Left ventricle myocardium inferior (tissue), 1 donor: ENCODE results near the gene IQCH. TPM values are rescaled to one million over a fixed set of nuclear protein-coding genes. Genes with fewer than 3 reads are reported as not detected.

Source experiments
- DNase-seq: peaks from one replicate; pipeline ENCODE4 v3.0.0-alpha.2; 2020
- H3K27ac ChIP-seq: fragments of 200-600 bp; replicated peaks from 2 replicates; pipeline ENCODE4 v1.8.0; 2021
- H3K27me3 ChIP-seq: fragments of 200-600 bp; 2 replicates; pipeline ENCODE4 v1.8.0; 2021; ENCODE audit warnings: low read depth
- H3K36me3 ChIP-seq: fragments of 200-600 bp; 2 replicates; pipeline ENCODE4 v1.8.0; 2021
- H3K4me1 ChIP-seq: fragments of 200-600 bp; 2 replicates; pipeline ENCODE4 v1.8.0; 2021
- H3K4me3 ChIP-seq: fragments of 200-600 bp; 2 replicates; pipeline ENCODE4 v1.8.0; 2021; ENCODE audit warnings: mild to moderate bottlenecking, moderate library complexity
- H3K9me3 ChIP-seq: fragments of 200-600 bp; replicated peaks from 2 replicates; pipeline ENCODE4 v1.8.0; 2021
- intact Hi-C: fragments of 100-400 bp; cut with micrococcal nuclease; formaldehyde crosslinking; loops from one replicate; pipeline ENCODE4 v1.11.0; 2022
- total RNA-seq: library from RNA; stranded (reverse); fragmentation: NEBNext Ultra II Directional; extraction: Animal tissue kit (Norgen Biotek cat#: 25700); gene quantifications from one replicate; pipeline ENCODE4 v1.2.1, GENCODE V29; 2021
- TF ChIP-seq, protein P1 (sequence below): fragments of 200-600 bp; IDR thresholded peaks from 2 replicates; pipeline ENCODE4 v1.8.0; 2021; ENCODE audit warnings: antibody characterized with exemption, mild to moderate bottlenecking, borderline replicate concordance
- donor health status: DM: no; HTN: yes; CAD: no; lungs with severe emphysema.

The IQCH gene
- total RNA-seq, 1 donor from 2014 or later, result 1.1 TPM

DNA sequence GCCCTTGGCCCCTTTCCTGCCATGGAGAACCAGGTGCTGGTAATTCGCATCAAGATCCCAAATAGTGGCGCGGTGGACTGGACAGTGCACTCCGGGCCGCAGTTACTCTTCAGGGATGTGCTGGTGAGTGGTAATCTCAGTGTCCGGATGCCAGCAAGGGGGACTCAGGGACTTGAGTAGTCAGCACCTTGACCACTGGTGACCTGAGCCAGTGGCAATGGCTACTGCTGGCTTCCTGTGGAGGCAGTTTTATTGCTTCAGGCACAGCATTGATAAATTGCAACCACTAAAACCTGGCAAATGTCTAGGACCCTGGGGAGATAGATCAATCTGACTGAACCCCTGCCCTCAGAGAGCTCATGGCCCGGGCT, 288.7 kb downstream of the IQCH start:
- TF ChIP-seq, protein P1, sequence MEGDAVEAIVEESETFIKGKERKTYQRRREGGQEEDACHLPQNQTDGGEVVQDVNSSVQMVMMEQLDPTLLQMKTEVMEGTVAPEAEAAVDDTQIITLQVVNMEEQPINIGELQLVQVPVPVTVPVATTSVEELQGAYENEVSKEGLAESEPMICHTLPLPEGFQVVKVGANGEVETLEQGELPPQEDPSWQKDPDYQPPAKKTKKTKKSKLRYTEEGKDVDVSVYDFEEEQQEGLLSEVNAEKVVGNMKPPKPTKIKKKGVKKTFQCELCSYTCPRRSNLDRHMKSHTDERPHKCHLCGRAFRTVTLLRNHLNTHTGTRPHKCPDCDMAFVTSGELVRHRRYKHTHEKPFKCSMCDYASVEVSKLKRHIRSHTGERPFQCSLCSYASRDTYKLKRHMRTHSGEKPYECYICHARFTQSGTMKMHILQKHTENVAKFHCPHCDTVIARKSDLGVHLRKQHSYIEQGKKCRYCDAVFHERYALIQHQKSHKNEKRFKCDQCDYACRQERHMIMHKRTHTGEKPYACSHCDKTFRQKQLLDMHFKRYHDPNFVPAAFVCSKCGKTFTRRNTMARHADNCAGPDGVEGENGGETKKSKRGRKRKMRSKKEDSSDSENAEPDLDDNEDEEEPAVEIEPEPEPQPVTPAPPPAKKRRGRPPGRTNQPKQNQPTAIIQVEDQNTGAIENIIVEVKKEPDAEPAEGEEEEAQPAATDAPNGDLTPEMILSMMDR, result no peak
- DNase-seq, result no peak
- H3K4me1 ChIP-seq, result peaks cover 46% of the 10 kb centered on the region
- intact Hi-C loops, result no loop called here
- peak overlapping the region; percentile 95 for H3K4me3 ChIP-seq
- H3K27me3 ChIP-seq, result no peaks in the 10 kb centered on the region
- peak overlapping the region; percentile 90 for H3K27ac ChIP-seq
- no peaks in the 10 kb centered on the region for H3K9me3 ChIP-seq
- H3K36me3 ChIP-seq, result no peaks in the 10 kb centered on the region

DNA sequence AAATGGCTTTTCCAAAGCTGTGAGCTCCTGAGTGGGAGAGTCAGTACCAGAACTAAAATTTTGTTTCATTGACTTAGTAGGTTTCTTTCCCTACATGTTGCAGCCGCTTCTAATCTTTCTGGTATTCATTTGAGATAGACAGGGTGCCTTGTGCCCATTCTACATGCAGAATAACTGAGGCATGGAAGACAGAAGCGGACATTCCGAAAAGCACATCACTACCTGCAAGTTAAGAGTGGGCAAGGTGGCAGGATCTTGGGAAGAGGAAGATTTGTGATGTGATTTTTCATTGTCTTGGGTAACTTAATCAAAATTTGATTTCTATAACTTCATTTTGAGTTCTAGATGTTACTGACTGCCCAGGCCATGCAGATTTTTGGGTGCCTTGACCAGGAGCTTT, 289.9 kb downstream of the IQCH start:
- TF ChIP-seq, protein P1, result no peak
- Histone ChIP-seq H3K4me3 (peak overlapping the region; percentile 95), H3K27me3 (no peaks in the 10 kb centered on the region), H3K27ac (no peak overlapping the region), H3K36me3 (no peaks in the 10 kb centered on the region), H3K9me3 (no peaks in the 10 kb centered on the region), H3K4me1 (peaks cover 58% of the 10 kb centered on the region)
- no peak for DNase-seq
- intact Hi-C loops, result no loop called here

DNA sequence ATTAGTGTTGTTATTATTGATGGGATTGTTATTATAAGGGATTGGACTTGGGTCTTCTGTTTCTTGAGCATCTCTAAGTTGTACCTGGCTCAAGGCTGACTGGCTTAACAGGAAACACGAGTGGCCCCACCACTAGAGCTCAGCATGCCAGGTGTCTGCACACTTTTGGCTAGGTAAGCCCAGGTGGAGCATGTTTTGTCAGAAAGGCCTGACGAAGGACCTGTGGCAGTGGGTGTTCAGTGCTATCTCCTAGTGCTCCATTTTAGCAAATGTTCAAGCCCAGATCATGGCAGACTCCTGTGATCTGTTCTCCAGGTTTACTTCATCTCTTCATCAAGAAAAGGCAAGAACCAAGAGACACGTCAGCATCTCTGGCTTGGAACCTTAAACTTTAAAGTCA, 291.3 kb downstream of the IQCH start:
- Histone ChIP-seq H3K9me3 (no peaks in the 10 kb centered on the region), H3K4me1 (peaks cover 72% of the 10 kb centered on the region), H3K27ac (no peak overlapping the region), H3K4me3 (no peak overlapping the region), H3K36me3 (no peaks in the 10 kb centered on the region), H3K27me3 (no peaks in the 10 kb centered on the region)
- no peak for DNase-seq
- TF ChIP-seq, protein P1, result no peak
- intact Hi-C loops, result no loop called here

DNA sequence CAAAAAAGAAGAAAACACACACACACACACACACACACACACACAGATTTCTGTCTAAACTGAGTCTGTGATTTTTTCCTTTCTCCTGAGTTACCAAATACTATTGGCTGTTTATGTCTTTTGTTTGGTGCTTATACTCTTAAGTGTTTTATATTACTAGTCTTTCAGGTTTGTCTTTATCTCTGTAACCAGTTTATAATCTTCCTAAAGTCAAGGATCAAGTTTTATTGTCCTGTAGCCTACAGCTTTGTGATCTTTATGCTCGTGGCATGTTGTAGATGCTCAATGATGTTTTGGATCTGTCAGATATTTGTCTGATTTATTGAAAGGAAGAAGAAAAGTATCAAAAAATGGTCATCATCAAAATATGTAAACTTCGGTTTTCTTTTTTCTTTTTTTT, 292.5 kb downstream of the IQCH start:
- H3K36me3 ChIP-seq, result peaks cover 8% of the 10 kb centered on the region
- TF ChIP-seq, protein P1, result no peak
- no peak for DNase-seq
- H3K4me3 ChIP-seq, result no peak overlapping the region
- peaks cover 68% of the 10 kb centered on the region for H3K4me1 ChIP-seq
- no peaks in the 10 kb centered on the region for H3K27me3 ChIP-seq
- no peak overlapping the region for H3K27ac ChIP-seq
- intact Hi-C loops, result no loop called here
- no peaks in the 10 kb centered on the region for H3K9me3 ChIP-seq

DNA sequence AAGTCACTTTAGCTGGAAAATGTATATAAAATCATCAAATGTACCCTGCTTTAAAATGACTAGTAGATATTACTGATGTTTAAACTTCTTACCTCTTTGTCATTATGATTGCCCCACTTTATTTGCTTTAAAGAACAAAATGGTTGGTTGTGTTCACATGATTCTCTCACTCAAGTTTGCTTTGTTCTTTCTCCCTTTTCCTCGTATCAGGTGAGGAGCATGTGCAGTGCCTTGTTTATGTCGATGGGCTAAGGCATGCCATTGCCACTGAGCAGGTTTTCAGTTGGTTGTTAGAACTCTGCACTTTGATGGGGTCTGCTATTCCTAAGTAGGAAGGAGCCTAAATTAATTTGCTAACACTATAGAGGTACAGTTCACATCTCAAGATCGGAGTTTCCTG, 293.2 kb downstream of the IQCH start:
- no peaks in the 10 kb centered on the region for H3K9me3 ChIP-seq
- DNase-seq, result no peak
- TF ChIP-seq, protein P1, result no peak
- intact Hi-C loops, result no loop called here
- peaks cover 13% of the 10 kb centered on the region for H3K36me3 ChIP-seq
- H3K4me3 ChIP-seq, result no peak overlapping the region
- peaks cover 62% of the 10 kb centered on the region for H3K4me1 ChIP-seq
- no peaks in the 10 kb centered on the region for H3K27me3 ChIP-seq
- H3K27ac ChIP-seq, result peak overlapping the region; percentile 47
